ENCODE results near the gene SLC25A17.
"Not testable (repeated sequence)": the region's sequence is repeated elsewhere in the genome, so short reads cannot be mapped to it uniquely, and the experiment has no call there.

The SLC25A17 gene

GRCh38 chr22:40819599-40820140, 524 bp upstream of the SLC25A17 start:
- H3K4me3 ChIP-seq (ENCODE audit: low read depth, low read length), result peak overlapping the region; percentile 25

- peak overlapping the region; percentile 70 for H3K4me3 ChIP-seq (ENCODE audit: low read depth, low read length)
Observed at GRCh38 chr22:40818192-40818746, 877 bp downstream of the SLC25A17 start.

- no peak overlapping the region for H3K4me3 ChIP-seq (ENCODE audit: low read depth, low read length)
Observed at GRCh38 chr22:40817737-40818136, 1.4 kb downstream of the SLC25A17 start.

GRCh38 chr22:40813912-40814315, 5.2 kb downstream of the SLC25A17 start:
- H3K4me3 ChIP-seq (ENCODE audit: low read depth, low read length), result no peak overlapping the region

GRCh38 chr22:40808018-40808841, 10.9 kb downstream of the SLC25A17 start:
- no peak overlapping the region for H3K4me3 ChIP-seq (ENCODE audit: low read depth, low read length)

- no peak overlapping the region for H3K4me3 ChIP-seq (ENCODE audit: low read depth, low read length)
Observed at GRCh38 chr22:40806711-40807110, 12.4 kb downstream of the SLC25A17 start.

GRCh38 chr22:40805699-40806203, 13.4 kb downstream of the SLC25A17 start:
- no peak overlapping the region for H3K4me3 ChIP-seq (ENCODE audit: low read depth, low read length)

- no peak overlapping the region for H3K4me3 ChIP-seq (ENCODE audit: low read depth, low read length)
Observed at GRCh38 chr22:40805239-40805638, 13.9 kb downstream of the SLC25A17 start.

- no peak overlapping the region for H3K4me3 ChIP-seq (ENCODE audit: low read depth, low read length)
Observed at GRCh38 chr22:40803321-40803720, 15.8 kb downstream of the SLC25A17 start.

GRCh38 chr22:40799008-40799407, 20.1 kb downstream of the SLC25A17 start:
- H3K4me3 ChIP-seq (ENCODE audit: low read depth, low read length), result no peak overlapping the region

GRCh38 chr22:40797427-40797826, 21.7 kb downstream of the SLC25A17 start:
- no peak overlapping the region for H3K4me3 ChIP-seq (ENCODE audit: low read depth, low read length)

GRCh38 chr22:40792451-40792850, 26.7 kb downstream of the SLC25A17 start:
- H3K4me3 ChIP-seq (ENCODE audit: low read depth, low read length), result no peak overlapping the region

- no peak overlapping the region for H3K4me3 ChIP-seq (ENCODE audit: low read depth, low read length)
Observed at GRCh38 chr22:40791241-40791640, 27.9 kb downstream of the SLC25A17 start.

- H3K4me3 ChIP-seq (ENCODE audit: low read depth, low read length), result no peak overlapping the region
Observed at GRCh38 chr22:40789131-40789530, 30.0 kb downstream of the SLC25A17 start.

- no peak overlapping the region for H3K4me3 ChIP-seq (ENCODE audit: low read depth, low read length)
Observed at GRCh38 chr22:40782521-40782920, 36.6 kb downstream of the SLC25A17 start.

- H3K4me3 ChIP-seq (ENCODE audit: low read depth, low read length), result not testable (repeated sequence)
Observed at GRCh38 chr22:40781749-40782148, 37.4 kb downstream of the SLC25A17 start.

- no peak overlapping the region for H3K4me3 ChIP-seq (ENCODE audit: low read depth, low read length)
Observed at GRCh38 chr22:40769761-40770160, 49.4 kb downstream of the SLC25A17 start.

- no peak overlapping the region for H3K4me3 ChIP-seq (ENCODE audit: low read depth, low read length)
Observed at GRCh38 chr22:40768206-40768605, 50.9 kb downstream of the SLC25A17 start.

- H3K4me3 ChIP-seq (ENCODE audit: low read depth, low read length), result no peak overlapping the region
Observed at GRCh38 chr22:40766956-40767355, 52.2 kb downstream of the SLC25A17 start.

GRCh38 chr22:40764763-40765441, 54.2 kb downstream of the SLC25A17 start:
- H3K4me3 ChIP-seq (ENCODE audit: low read depth, low read length), result no peak overlapping the region

GRCh38 chr22:40759294-40759840, 59.8 kb downstream of the SLC25A17 start:
- no peak overlapping the region for H3K4me3 ChIP-seq (ENCODE audit: low read depth, low read length)
